SKM-1 (cell line): ENCODE measurements around the gene AGAP1.
"Not testable (repeated sequence)": the region's sequence is repeated elsewhere in the genome, so short reads cannot be mapped to it uniquely, and the experiment has no call there.

Experiments used
- DNase-seq: peaks from one replicate; lab custom pipeline; 2025; ENCODE audit not compliant: unreplicated experiment; lab: John Stamatoyannopoulos, UW

The AGAP1 gene

DNA sequence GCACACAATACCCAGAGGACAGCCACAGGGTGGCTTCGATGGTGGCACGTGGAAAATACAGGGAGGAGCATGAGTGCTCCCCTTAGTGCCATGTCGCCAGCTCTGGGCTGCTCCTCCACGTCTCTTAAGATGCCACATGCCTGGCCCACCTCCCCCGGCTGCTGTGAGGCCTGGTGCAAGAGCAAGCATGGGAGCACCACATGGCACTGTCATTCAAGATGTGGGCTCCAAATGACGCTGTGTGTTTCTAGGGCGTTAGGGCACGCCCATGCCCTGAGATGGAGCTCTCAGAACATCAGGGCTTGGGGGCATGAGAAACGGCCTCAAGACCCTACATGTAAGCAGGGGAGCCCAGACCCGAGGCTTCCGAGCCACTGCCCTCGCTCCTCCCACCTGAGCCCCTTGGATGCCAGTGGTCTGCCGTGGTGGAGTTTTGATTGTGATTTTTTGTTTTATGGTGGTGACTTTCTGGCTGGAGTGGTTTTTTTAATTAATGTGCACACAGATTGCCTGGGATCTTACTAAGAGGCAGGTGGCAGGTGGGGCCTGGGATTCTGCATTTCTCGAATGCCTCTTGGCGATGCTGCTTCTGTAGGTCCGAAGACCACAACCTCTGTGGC is 435.0 kb downstream of the AGAP1 start:
- no peak for DNase-seq

DNA sequence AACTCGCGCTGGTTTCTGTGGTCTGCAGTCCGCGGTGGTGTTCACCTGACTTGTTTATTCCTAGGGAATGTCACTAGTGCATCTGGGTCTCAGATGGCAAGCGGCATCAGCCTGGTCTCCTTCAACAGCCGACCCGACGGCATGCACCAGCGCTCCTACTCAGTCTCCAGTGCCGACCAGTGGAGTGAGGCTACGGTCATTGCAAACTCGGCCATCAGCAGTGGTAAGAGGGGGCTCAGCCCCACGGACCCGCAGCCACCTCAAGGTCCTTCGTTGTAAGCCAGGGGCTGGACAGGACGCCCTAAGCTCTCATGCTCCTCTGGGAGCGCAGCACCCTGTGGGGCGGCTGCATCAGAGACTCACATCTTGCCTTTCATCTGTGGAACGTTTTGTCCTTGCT is 436.9 kb downstream of the AGAP1 start:
- DNase-seq = no peak

DNA sequence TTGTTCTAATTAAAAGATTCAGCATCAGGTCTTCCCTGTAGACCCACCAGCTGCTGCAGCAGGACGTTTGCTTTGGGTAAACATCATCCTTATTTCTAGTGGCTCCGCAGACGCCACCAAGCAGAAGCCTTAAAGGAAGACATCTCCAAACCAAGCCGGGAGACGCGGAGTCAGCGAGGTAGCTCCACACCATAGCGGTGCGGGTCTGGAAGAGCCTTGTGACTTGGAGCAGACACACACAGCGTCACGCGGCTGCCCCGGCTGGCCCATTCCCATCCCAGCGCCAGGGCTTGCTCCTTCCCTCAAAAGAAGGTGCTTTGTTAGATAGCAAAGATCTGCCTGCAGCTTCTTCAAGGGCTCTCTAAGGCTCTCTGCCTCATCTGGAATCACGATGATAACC is 437.8 kb downstream of the AGAP1 start:
- no peak for DNase-seq

- no peak for DNase-seq
These were observed 440.4 kb downstream of the AGAP1 start for GRCh38 chr2:235934059-235934773.

GRCh38 chr2:235934774-235935484 is 441.1 kb downstream of the AGAP1 start:
- no peak for DNase-seq

- DNase-seq = no peak
These were observed 441.9 kb downstream of the AGAP1 start for GRCh38 chr2:235935773-235936172.

GRCh38 chr2:235936493-235936892 is 442.6 kb downstream of the AGAP1 start:
- DNase-seq = no peak

DNA sequence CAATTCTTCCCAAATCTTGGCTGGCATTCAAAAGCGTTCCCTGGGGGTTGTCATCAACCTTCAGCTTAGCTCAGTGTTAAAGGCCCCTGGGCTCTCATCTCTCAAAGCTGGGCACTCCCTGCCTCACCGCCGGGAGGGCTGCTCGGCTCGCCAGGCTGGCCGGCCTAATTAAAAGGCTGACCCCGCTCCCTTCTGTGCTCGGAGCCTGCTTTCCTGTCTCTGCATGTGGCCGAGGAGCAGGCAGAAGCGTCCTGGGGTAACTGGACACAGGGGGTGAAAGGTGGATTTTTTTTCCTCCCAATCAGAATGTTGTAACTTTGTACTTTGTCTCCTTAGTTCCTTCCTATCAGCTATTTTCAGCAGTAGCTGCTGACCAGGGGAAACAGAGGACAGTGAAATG is 443.2 kb downstream of the AGAP1 start:
- DNase-seq = no peak

DNA sequence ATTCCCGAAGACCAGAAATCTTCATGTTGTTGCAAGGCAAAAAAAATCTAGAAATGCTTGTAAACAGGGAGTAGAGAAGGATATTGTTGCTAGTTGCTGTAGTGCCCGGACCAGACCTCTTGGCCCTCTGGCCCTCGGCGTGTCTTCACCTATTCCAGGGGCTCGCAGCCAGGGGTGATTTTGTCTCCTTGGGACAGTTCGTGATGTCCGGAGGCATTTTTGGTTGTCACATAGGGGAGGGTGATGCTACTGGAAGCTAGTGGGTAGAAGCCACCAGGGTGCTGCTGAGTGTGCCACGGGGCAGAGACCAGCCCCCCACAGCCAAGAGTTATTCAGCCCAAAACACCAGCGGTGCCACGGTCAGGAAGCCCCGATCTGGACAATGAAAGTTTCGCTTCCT is 443.7 kb downstream of the AGAP1 start:
- DNase-seq = no peak

GRCh38 chr2:235937936-235938335 is 444.1 kb downstream of the AGAP1 start:
- no peak for DNase-seq

DNA sequence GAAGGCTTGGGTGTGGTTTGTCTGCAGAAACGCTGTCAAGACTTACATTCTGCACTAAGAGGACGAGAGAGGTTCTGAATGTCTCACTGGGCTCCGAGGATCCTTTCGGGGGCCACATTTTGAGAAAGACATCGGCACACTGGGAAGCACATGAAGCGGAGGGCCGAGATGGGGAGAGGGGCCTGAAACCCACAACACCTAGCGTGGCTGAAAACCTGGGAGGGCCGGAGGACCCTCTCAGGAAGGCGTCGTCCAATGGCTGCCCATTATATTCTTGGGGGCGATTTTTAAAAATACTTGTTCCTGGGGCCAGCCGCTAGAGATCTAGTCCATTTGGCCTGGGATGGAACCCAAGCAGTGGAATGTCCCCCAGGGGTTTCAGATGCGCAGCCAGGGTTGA is 444.8 kb downstream of the AGAP1 start:
- no peak for DNase-seq

DNA sequence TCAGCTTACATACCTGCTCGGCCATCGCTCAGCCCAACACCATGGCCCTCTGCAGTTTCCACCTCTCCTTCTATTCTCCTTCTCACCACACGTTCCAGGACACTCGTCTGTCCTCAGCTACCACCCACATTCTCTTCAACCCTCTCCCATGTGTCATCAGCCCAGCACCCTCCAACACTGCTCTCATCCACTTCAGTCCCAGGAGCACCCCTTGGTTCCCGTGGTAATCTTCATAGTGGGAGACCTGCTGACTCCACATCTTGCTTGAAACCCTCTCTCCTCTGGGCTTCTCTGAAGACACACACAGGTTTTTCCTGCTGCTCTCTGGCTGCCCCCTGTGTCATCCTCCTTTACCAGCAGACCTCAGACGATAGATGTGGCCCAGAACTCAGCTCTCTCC is 445.6 kb downstream of the AGAP1 start:
- no peak for DNase-seq

DNA sequence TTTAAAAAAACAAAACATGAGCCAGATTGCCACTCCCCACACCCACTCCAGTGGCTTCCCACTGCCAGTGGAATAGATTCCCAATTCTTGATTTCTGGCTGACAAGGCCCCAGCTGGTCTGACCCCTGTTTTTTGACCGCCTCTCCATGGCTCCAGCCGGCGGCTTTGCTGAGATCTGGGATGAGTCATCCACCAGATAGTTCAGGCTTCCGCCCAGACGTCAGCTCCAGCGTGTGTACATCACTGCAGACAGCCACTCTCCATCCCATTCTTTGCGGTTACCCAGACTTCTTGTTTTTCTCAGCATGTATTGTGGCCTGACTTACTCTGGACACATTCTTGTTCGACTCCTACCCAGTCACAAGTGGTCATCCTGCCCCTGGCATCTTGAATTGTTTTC is 446.5 kb downstream of the AGAP1 start:
- no peak for DNase-seq

- no peak for DNase-seq
These were observed 450.7 kb downstream of the AGAP1 start for GRCh38 chr2:235944591-235944990.

DNA sequence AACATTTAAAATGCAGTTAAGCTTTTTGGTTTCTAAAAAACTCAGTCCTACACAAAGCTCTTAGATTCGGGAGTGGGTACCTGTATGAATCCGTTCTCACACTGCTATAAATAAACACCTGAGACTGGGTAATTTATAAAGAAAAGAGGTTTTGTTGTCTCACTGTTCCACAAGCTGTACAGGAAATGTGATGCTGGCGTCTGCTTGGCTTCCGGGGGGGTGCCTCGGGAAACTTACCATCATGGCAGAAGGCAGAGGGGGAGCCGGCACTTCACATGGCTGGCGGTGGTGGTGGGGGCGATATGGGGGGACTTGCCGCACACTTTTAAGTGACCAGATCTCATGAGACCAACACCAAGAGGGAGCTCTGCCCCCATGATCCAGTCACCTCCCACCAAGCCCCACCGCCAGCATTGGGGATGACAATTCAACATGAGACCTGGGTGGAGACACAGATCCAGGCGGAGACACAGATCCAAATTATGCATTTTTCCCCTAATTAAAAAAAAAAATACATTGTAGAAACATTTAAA is 451.8 kb downstream of the AGAP1 start:
- DNase-seq = no peak

GRCh38 chr2:235946590-235946989 is 452.7 kb downstream of the AGAP1 start:
- DNase-seq = no peak

- DNase-seq = not testable (repeated sequence)
These were observed 453.2 kb downstream of the AGAP1 start for GRCh38 chr2:235947055-235947454.

DNA sequence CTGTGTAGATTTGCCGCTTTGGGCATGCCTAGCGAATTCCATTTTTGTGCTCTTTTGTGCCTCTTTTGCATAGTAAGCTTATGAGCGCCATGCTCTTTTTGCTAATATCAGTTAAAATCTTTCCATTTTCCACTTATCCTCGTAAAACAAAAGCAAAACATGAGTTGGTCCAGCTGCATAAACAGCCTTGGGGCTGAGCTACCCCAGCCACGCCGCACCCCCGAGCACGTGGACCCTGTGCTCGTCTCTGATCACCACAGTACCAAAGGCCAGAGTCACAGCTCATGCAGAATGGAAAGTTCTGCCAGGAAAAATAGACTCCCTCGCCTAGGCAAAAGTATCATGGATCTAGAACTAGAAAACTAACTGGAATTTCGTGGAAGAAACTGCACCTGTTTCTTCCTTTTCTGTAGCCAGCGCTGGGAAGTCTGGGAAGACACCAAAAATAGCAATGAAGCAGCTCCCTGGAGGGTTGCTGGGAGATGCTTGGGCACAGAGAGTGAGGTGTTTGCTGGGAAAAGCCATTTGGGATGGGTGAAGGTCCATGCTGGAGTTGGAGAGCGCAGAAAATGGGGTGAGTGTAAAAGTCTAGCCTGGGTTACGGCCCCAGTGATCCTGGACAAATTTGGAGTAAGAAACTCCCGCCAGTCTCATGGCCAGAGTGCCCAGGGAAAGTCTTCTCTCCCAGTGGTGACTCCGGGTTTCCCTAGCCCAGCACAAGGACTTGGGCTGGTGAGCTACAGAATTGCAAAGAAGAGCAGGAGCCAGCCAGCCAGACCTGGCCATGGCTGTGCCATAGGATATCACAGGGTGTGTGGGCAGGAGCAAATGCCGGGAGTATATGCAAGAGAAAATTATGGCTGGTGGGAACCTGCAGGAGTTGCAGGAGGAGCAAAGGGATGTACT is 456.0 kb downstream of the AGAP1 start:
- DNase-seq = no peak

- DNase-seq = no peak
These were observed 456.6 kb downstream of the AGAP1 start for GRCh38 chr2:235950473-235950809.

DNA sequence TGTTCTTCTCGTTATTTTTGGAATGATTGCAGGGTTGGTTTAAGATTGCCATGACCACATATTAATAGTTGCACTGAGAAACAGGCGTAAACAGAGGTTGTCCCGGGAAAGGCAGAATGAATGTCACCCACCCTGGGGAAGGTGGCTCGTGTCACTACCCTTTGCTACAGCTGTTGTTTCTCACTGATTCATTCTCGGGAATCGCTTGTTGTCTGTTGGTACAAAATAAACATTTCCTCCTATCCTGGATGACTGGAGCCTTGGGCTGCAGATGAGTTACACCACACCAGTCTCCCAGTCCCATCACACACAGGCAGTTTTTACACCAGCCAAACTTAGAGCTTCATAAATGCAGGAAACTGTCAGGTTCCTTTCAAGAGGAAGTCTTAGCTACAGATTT is 457.6 kb downstream of the AGAP1 start:
- DNase-seq = no peak

- no peak for DNase-seq
These were observed 458.1 kb downstream of the AGAP1 start for GRCh38 chr2:235951982-235952381.
